ENCODE data around the gene POMT1.

POMT1 gene

GRCh38 chr9:131494296-131494870 is 8.3 kb upstream of the POMT1 start:
- Histone ChIP-seq H3K9me3 (no peaks in the 10 kb centered on the region), H3K4me1 (ENCODE audit: control insufficient read depth in 1 of 2, insufficient read depth in 1 of 2, low read depth in 1 of 2, low read length in 1 of 2) (no peaks in the 10 kb centered on the region), H3K36me3 (peaks cover 97% of the 10 kb centered on the region), H3K4me3 (ENCODE audit: low read depth in 1 of 2, low read length in 1 of 2) (no peak overlapping the region), H3K27me3 (no peaks in the 10 kb centered on the region), H3K27ac (no peak overlapping the region)
- no peak for TF ChIP-seq CTCF (IDR thresholded peaks at IDR 0.05)

- Histone ChIP-seq H3K4me3 (ENCODE audit: low read depth in 1 of 2, low read length in 1 of 2) (no peak overlapping the region), H3K9me3 (no peaks in the 10 kb centered on the region), H3K27me3 (no peaks in the 10 kb centered on the region), H3K4me1 (ENCODE audit: control insufficient read depth in 1 of 2, insufficient read depth in 1 of 2, low read depth in 1 of 2, low read length in 1 of 2) (no peaks in the 10 kb centered on the region), H3K27ac (no peak overlapping the region), H3K36me3 (peaks cover 87% of the 10 kb centered on the region)
- TF ChIP-seq CTCF (IDR thresholded peaks at IDR 0.05): no peak
Observed at GRCh38 chr9:131495785-131496184, 6.9 kb upstream of the POMT1 start.

- TF ChIP-seq CTCF (IDR thresholded peaks at IDR 0.05): no peak
- Histone ChIP-seq H3K9me3 (no peaks in the 10 kb centered on the region), H3K27ac (no peak overlapping the region), H3K4me1 (ENCODE audit: control insufficient read depth in 1 of 2, insufficient read depth in 1 of 2, low read depth in 1 of 2, low read length in 1 of 2) (peaks cover 0 to under 1% of the 10 kb centered on the region in 2 experiments), H3K27me3 (no peaks in the 10 kb centered on the region), H3K36me3 (peaks cover 76% of the 10 kb centered on the region), H3K4me3 (ENCODE audit: low read depth in 1 of 2, low read length in 1 of 2) (no peak overlapping the region)
Observed at GRCh38 chr9:131496844-131497405, 5.8 kb upstream of the POMT1 start.

- Histone ChIP-seq H3K27ac (no peak overlapping the region), H3K4me1 (ENCODE audit: control insufficient read depth in 1 of 2, insufficient read depth in 1 of 2, low read depth in 1 of 2, low read length in 1 of 2) (peaks cover 15 to 19% of the 10 kb centered on the region in 2 experiments), H3K27me3 (peaks cover 13% of the 10 kb centered on the region), H3K36me3 (peaks cover 52% of the 10 kb centered on the region), H3K9me3 (no peaks in the 10 kb centered on the region), H3K4me3 (ENCODE audit: low read depth in 1 of 2, low read length in 1 of 2) (no peak overlapping the region)
- TF ChIP-seq CTCF (IDR thresholded peaks at IDR 0.05): no peak
Observed at GRCh38 chr9:131499254-131499767, 3.4 kb upstream of the POMT1 start.

- H3K4me3 ChIP-seq (ENCODE audit: low read depth in 1 of 2, low read length in 1 of 2): no peak overlapping the region
Observed at GRCh38 chr9:131500377-131500776, 2.3 kb upstream of the POMT1 start.

More at GRCh38 chr9:131500377-131500776, 2.3 kb upstream of the POMT1 start:
- Histone ChIP-seq H3K36me3 (peaks cover 41% of the 10 kb centered on the region), H3K27me3 (peaks cover 15% of the 10 kb centered on the region), H3K4me1 (ENCODE audit: control insufficient read depth in 1 of 2, insufficient read depth in 1 of 2, low read depth in 1 of 2, low read length in 1 of 2) (peaks cover 15 to 19% of the 10 kb centered on the region in 2 experiments), H3K9me3 (no peaks in the 10 kb centered on the region), H3K27ac (no peak overlapping the region)
- no peak for TF ChIP-seq CTCF (IDR thresholded peaks at IDR 0.05)

All from neutrophil (primary cell).